HepG2 (cell line): ENCODE results near the gene GRAMD1B. TPM values are rescaled to one million over a fixed set of nuclear protein-coding genes. Genes with fewer than 3 reads are reported as not detected.

Source experiments
- ATAC-seq: fragments of 200-7000 bp; cut with Tn5 transposase; 3 replicates; pipeline ENCODE4 v1.9.1; 2020; ENCODE audit warnings: mild to moderate bottlenecking, moderate library complexity
- BruUV-seq: library from RNA; stranded (reverse); fragments of 400-500 nt; replicated peaks from 2 replicates; lab custom pipeline; 2021; lab: Mats Ljungman, UMichigan
- CTCF ChIA-PET: fragments of 300-600 bp; formaldehyde crosslinking; extraction: SDS; loops from one replicate; lab custom pipeline; 2021; ENCODE audit warnings: low total read pairs, inconsistent platforms, low intra/inter-chr PET ratio; lab: Yijun Ruan, JAX
- POLR2A ChIA-PET: fragments of 350-600 bp; sonication (Branson Sonifier 250); formaldehyde crosslinking; loops from one replicate; lab custom pipeline; 2020; ENCODE audit warnings: antibody characterized with exemption, inconsistent platforms; lab: Yijun Ruan, JAX
- DNase-seq: peaks from one replicate; pipeline ENCODE4 v3.0.0-alpha.2; 2015; ENCODE audit warnings: low spot score
- FAIRE-seq: peaks from 3 replicates; lab custom pipeline; 2011; peaks lifted over from hg19 to GRCh38; lab: Jason Lieb, UNC
- H2AFZ ChIP-seq: one replicate; pipeline ENCODE4 v1.6.1; 2011; ENCODE audit warnings: low read length, inconsistent platforms
- H3K27ac ChIP-seq: fragments of 300-600 bp; 3 replicates; pipeline ENCODE4 v1.8.0; 2011; ENCODE audit warnings: mixed run types, mild to moderate bottlenecking, mixed read lengths, low read length, inconsistent platforms; ENCODE audit not compliant: insufficient read depth; ENCODE audit errors: extremely low read length
- H3K27me3 ChIP-seq, 2 experiments: fragments of 200-600 bp in 1 of 2; 2 replicates in 1 of 2; 3 replicates in 1 of 2; pipeline versions ENCODE4 v1.6.0 to v1.8.0; 2011; ENCODE audit warnings: low read length in 2 of 2, mild to moderate bottlenecking in 2 of 2, moderate library complexity in 2 of 2, inconsistent platforms in 1 of 2; ENCODE audit not compliant: insufficient read depth in 2 of 2, control insufficient read depth in 1 of 2
- H3K36me3 ChIP-seq, 2 experiments: fragments of 200-600 bp in 1 of 2; replicated peaks in 1 of 2; 2 replicates in 1 of 2; 3 replicates in 1 of 2; pipeline versions ENCODE4 v1.5.1 to v1.8.0; 2011; ENCODE audit warnings: low read length in 2 of 2, inconsistent platforms in 1 of 2; ENCODE audit not compliant: insufficient read depth in 2 of 2, control insufficient read depth in 1 of 2
- H3K4me1 ChIP-seq: 2 replicates; pipeline ENCODE4 v1.5.1; 2012; ENCODE audit warnings: low read length, inconsistent platforms; ENCODE audit not compliant: insufficient read depth
- H3K4me2 ChIP-seq: 2 replicates; pipeline ENCODE4 v1.6.0; 2011; ENCODE audit warnings: low read depth, low read length, inconsistent platforms
- H3K4me3 ChIP-seq, 3 experiments: fragments of 200-600 bp in 1 of 3; sonication (generic), shearing (Covaris generic) in 1 of 3; replicated peaks in 1 of 3; 2 replicates each; pipeline ENCODE4 v1.5.1; 2011 to 2016; ENCODE audit warnings: low read length in 3 of 3, inconsistent platforms in 2 of 3, low read depth in 2 of 3, mild to moderate bottlenecking in 2 of 3, control low read depth in 1 of 3, mixed read lengths in 1 of 3; ENCODE audit not compliant: insufficient read depth in 1 of 3
- H3K79me2 ChIP-seq: one replicate; pipeline ENCODE4 v1.6.1; 2011; ENCODE audit warnings: low read length, inconsistent platforms; ENCODE audit not compliant: insufficient read depth
- H3K9ac ChIP-seq: 2 replicates; pipeline ENCODE4 v1.6.0; 2011; ENCODE audit warnings: mild to moderate bottlenecking, low read depth, low read length, inconsistent platforms; ENCODE audit not compliant: insufficient read depth
- H3K9me3 ChIP-seq: 2 replicates; pipeline ENCODE4 v1.5.1; 2012; ENCODE audit warnings: mild to moderate bottlenecking, low read length
- H4K20me1 ChIP-seq: 2 replicates; pipeline ENCODE4 v1.6.0; 2011; ENCODE audit warnings: inconsistent platforms, mild to moderate bottlenecking, low read length, moderate library complexity; ENCODE audit not compliant: insufficient read depth
- ARNT ChIP-seq: fragments of 450-650 bp; IDR thresholded peaks from 2 replicates; pipeline ENCODE4 v1.6.1; 2017
- ELK4 ChIP-seq: sonication (generic); formaldehyde crosslinking; IDR thresholded peaks from 2 replicates; pipeline ENCODE4 v1.9.0; 2021; ENCODE audit warnings: missing genetic modification reagents, borderline replicate concordance
- HCFC1 ChIP-seq: fragments of 150-350 bp; IDR thresholded peaks from 2 replicates; pipeline ENCODE4 v1.6.1; 2014; ENCODE audit warnings: low read depth, low read length
- JUN ChIP-seq: sonication (generic); formaldehyde crosslinking; IDR thresholded peaks from 2 replicates; pipeline ENCODE4 v1.4.0; 2020; ENCODE audit warnings: mild to moderate bottlenecking, missing genetic modification reagents
- MLLT10 ChIP-seq: sonication (generic); formaldehyde crosslinking; IDR thresholded peaks from 2 replicates; pipeline ENCODE4 v1.4.0; 2020; ENCODE audit warnings: missing genetic modification reagents
- POGK ChIP-seq: sonication (generic); formaldehyde crosslinking; conservative IDR thresholded peaks from 2 replicates; pipeline ENCODE4 v1.8.0; 2022; ENCODE audit warnings: mild to moderate bottlenecking, moderate library complexity, missing genetic modification reagents
- POGZ ChIP-seq: sonication (generic); formaldehyde crosslinking; IDR thresholded peaks from 2 replicates; pipeline ENCODE4 v1.4.0; 2020; ENCODE audit warnings: mild to moderate bottlenecking, missing genetic modification reagents
- SSRP1 ChIP-seq: IDR thresholded peaks from 2 replicates; pipeline ENCODE4 v1.6.1; 2016; ENCODE audit warnings: control low read depth
- TAF1 ChIP-seq: sonication (generic); formaldehyde crosslinking; IDR thresholded peaks from 2 replicates; pipeline ENCODE4 v1.4.0; 2020; ENCODE audit warnings: missing genetic modification reagents
- TFDP1 ChIP-seq: IDR thresholded peaks from 2 replicates; pipeline ENCODE4 v1.6.1; 2016; ENCODE audit warnings: missing compliant biosample characterization, missing genetic modification reagents, borderline replicate concordance
- ZBTB33 ChIP-seq: sonication (generic); formaldehyde crosslinking; IDR thresholded peaks from 2 replicates; pipeline ENCODE4 v1.4.0; 2020; ENCODE audit warnings: missing genetic modification reagents
- ZNF382 ChIP-seq: sonication (generic); formaldehyde crosslinking; IDR thresholded peaks from 2 replicates; pipeline ENCODE4 v1.5.0; 2020; ENCODE audit warnings: missing genetic modification reagents, mild to moderate bottlenecking, borderline replicate concordance
- ZNF512 ChIP-seq: sonication (generic); formaldehyde crosslinking; IDR thresholded peaks from 2 replicates; pipeline ENCODE4 v1.4.0; 2020; ENCODE audit warnings: mild to moderate bottlenecking, missing genetic modification reagents
- ZNF660 ChIP-seq: sonication (generic); formaldehyde crosslinking; IDR thresholded peaks from 2 replicates; pipeline ENCODE4 v1.5.1; 2020; ENCODE audit warnings: mild to moderate bottlenecking, low read depth, missing genetic modification reagents, borderline replicate concordance
- ZNF891 ChIP-seq: sonication (generic); formaldehyde crosslinking; IDR thresholded peaks from 2 replicates; pipeline ENCODE4 v1.5.0; 2020; ENCODE audit warnings: mild to moderate bottlenecking, missing genetic modification reagents
- WGBS: methylation state at CpG from one replicate; pipeline ENCODE4 v1.1.6; 2017; ENCODE audit warnings: low lambda C conversion rate; 5-methylcytosine and 5-hydroxymethylcytosine counted together
- in situ Hi-C: cut with HindIII; loops from 2 replicates; pipeline ENCODE4 v1.10.0; 2017; ENCODE audit warnings: low pct_unique_long_range_greater_than_20kb; ENCODE audit not compliant: extremely low pct_ligation_motif_present
- intact Hi-C: fragments of 100-400 bp; cut with micrococcal nuclease; formaldehyde crosslinking; loops from one replicate; pipeline ENCODE4 v1.10.0; 2022; ENCODE audit not compliant: unreplicated experiment
- polyA plus RNA-seq, 8 experiments: library from polyadenylated mRNA; depleted of rRNA in 3 of 8; stranded (reverse) in 7 of 8; unstranded in 1 of 8; fragments of >200 nt; fragmentation: Illumina TruSeq in 4 of 8; extraction: Trizol in 4 of 8; gene quantifications; 2 replicates each; pipeline versions ENCODE4 v1.2.1 to v1.2.3, GENCODE V29; 2011 to 2016; ENCODE audit warnings: low read depth in 4 of 8, missing spikeins in 1 of 8, mixed read lengths in 1 of 8; ENCODE audit not compliant: insufficient read depth in 1 of 8
- total RNA-seq, 5 experiments: library from RNA; depleted of rRNA; stranded (reverse); fragments of >200 nt; fragmentation: Illumina TruSeq; extraction: Trizol; gene quantifications; 2 replicates each; pipeline ENCODE4 v1.2.3, GENCODE V29; 2016; ENCODE audit warnings: low read depth in 1 of 5

Gene GRAMD1B
- total and polyA plus RNA-seq, 2 of the 13 experiments (the other 11 are each of a cell fraction or from before 2014, with no cell fraction given): 0.12 TPM; not detected in 1

- POLR2A ChIA-PET: no interaction called here
- BruUV-seq: no TSS peak
- H3K9me3 ChIP-seq: no peaks in the 10 kb centered on the region
- no peaks in the 10 kb centered on the region for H3K36me3 ChIP-seq
- no peak overlapping the region for H3K9ac ChIP-seq
- H3K27ac ChIP-seq: no peak overlapping the region
- in situ Hi-C loops (no loop called here), intact Hi-C loops (no loop called here)
- CTCF ChIA-PET: no interaction called here
- FAIRE-seq (no peak), DNase-seq (no peak), ATAC-seq (no peak)
- H3K4me1 ChIP-seq: no peaks in the 10 kb centered on the region
- H2AFZ ChIP-seq: no peak overlapping the region
- no peaks in the 10 kb centered on the region for H3K79me2 ChIP-seq
- H3K4me2 ChIP-seq: no peak overlapping the region
- H3K27me3 ChIP-seq: peaks cover 6 to 39% of the 10 kb centered on the region in 2 experiments
- 2% methylated on average over 5 of the region's 6 CpGs for WGBS
- no peak overlapping the region for H3K4me3 ChIP-seq
- H4K20me1 ChIP-seq: no peaks in the 10 kb centered on the region
- TF ChIP-seq JUN (CRISPR knock-in tag) (no peak), ZNF512 (CRISPR knock-in tag) (no peak), POGK (no peak), ZBTB33 (CRISPR knock-in tag) (no peak), MLLT10 (CRISPR knock-in tag) (no peak), TFDP1 (CRISPR knock-in tag) (no peak), ZNF891 (CRISPR knock-in tag) (no peak), ZNF660 (CRISPR knock-in tag) (no peak), POGZ (CRISPR knock-in tag) (no peak), ARNT (no peak), HCFC1 (no peak), SSRP1 (CRISPR knock-in tag) (no peak), ELK4 (CRISPR knock-in tag) (no peak), TAF1 (CRISPR knock-in tag) (no peak), ZNF382 (CRISPR knock-in tag) (no peak)
These were observed 1.9 kb upstream of the GRAMD1B start for GRCh38 chr11:123428116-123428715.
